HG02943 (cell line): ENCODE measurements around the gene ALDH3B2.
"Not testable (repeated sequence)": the region's sequence is repeated elsewhere in the genome, so short reads cannot be mapped to it uniquely, and the experiment has no call there.

Experiments used
- ATAC-seq: cut with Tn5 transposase; IDR thresholded peaks from one replicate; pipeline ENCODE4 v1.9.1; 2021; ENCODE audit warnings: mild to moderate bottlenecking, low read depth, moderate library complexity; ENCODE audit not compliant: unreplicated experiment

ALDH3B2 gene

DNA sequence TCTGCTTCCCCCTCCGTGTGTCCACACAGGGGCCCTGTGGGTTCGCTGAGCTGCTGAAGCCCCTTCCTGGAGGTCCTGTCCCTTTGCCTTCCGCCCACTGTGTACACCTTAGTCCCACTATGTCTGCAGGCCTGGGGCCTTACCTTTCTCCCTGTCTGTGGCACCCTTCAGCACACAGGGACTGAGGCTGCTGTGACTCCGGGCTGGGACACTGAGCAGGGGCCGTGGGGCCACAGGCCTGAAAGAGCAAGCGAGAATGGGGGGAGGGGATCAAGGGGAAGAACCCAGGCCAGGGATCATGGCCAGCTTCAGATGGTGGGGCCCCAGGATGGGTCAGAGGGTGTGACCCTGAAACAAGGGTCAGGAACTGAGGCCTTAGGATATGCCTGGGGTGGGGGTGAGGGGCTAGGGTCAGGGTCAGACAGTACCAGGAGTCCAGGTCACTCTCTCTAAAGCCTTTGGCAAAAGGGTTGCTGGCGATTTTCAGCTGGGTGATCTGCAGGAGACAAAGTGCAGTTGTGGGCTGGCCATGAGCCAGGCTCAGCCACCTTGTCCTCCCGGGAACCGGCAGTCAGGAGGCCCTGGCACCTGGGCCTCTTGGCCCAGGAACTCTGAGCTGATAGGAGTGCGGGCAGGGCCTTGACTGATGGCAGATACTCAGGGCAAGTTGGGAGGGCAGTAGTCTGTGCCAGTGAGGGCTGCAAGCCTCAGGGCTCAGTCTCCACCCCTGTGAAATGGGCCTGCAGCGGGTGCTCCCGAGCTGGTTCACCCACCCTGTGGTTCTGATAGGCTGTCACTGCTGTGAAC lies 42.0 kb downstream of the ALDH3B2 start:
- ATAC-seq = no peak

- no peak for ATAC-seq
Observed at GRCh38 chr11:67631853-67632174, 42.6 kb downstream of the ALDH3B2 start.

- ATAC-seq = no peak
Observed at GRCh38 chr11:67631411-67631810, 43.0 kb downstream of the ALDH3B2 start.

DNA sequence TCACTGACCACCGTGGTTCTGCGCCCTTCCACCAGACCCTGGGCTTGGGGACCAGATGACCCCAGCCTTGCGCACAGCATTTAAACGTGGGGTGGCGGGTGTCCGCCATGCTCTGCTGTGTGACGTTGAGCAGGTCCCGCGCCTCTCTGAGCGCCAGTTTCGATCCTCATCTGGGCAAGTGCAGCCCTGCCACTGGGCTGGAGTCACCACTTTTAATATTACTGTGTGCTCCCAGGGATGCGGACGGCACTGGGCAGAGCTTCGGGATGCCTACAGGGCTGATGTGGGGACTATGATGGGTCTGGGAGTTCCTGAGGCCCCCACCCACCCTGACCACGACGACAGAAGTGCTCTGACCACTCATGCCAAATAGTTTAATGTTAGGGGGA lies 43.5 kb downstream of the ALDH3B2 start:
- no peak for ATAC-seq

DNA sequence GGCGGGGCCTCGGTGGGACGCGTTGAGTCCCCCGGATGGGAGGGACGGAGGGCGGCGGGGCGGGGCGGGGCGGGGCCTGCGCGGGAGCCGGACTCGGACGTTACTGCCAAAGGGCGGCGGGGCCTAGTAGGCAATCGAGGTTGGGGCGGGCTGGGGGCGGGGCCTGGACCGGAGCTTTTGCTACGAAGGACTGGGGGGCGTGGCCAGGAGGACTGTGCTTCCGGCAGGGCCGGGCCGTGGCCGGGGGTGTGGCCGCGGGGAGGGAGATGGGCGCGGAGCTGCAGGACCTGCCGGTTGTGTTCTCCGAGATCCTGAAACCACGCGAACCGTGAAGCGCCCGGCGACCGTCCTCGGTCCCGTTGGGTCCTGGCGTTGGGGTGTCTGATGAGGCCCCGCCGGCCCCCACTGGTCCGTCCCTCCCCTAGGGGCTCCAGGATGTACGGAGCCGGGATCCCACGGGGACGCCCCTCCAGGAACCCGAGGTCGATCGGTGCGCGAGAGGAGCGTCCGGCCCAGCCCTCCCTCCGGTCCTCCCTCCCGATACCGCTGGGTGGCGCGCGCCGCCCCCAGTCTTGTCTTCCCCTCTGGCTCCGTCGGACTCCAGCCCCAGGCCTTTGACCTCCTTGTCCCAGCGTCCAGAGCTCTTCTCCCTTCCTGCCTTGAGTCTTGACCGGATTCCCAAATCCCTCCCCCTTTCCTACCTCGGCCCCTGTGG lies 44.0 kb downstream of the ALDH3B2 start:
- ATAC-seq = peak; percentile 52

DNA sequence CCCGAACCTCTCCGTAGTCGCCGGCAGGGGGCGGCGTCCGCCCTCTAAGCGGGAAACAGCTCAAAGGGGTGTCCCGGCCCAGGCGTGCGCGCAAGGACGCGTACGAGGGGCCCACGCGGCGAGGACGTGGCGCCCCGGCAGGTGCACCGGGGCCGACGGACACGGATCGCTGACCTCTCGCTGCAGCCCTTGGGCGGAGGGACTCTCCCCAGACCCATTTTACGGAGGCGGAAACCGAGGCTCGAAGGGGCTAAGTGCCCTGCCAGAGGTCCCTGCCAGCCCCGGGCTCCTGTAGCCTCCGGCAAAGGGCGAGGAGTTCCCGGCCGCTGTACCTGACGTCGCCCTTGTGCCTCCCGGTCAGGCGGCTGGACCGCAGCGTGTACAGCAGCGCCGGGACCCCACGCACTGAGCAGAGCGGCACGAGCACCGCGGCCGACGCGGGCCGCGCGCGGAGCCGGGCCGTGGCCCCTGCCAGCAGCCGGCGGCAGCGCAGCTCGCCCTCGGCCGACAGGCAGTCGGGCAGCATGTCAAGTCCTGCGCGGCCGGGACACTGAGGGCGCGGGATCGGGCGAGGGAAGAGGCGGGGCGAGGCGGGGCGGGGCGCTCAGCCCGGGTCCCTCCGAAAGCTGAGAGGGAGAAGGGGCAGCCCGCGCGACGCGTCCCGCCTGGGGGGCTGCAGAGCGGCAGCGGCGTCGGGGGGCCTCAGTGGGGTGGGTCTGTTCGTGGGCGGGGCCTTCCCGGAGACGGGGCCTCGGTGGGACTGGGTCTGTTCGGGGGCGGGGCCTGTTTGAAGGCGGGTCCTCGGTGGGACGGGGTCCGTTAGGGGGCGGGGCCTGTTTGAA lies 44.8 kb downstream of the ALDH3B2 start, which contains the start of gene NUDT8:
NUDT8 (minus strand) TSS at position 552 of the 842 bp plus-strand sequence; CDS start at position 526, 26 bp downstream.
- peak; percentile 45 for ATAC-seq

DNA sequence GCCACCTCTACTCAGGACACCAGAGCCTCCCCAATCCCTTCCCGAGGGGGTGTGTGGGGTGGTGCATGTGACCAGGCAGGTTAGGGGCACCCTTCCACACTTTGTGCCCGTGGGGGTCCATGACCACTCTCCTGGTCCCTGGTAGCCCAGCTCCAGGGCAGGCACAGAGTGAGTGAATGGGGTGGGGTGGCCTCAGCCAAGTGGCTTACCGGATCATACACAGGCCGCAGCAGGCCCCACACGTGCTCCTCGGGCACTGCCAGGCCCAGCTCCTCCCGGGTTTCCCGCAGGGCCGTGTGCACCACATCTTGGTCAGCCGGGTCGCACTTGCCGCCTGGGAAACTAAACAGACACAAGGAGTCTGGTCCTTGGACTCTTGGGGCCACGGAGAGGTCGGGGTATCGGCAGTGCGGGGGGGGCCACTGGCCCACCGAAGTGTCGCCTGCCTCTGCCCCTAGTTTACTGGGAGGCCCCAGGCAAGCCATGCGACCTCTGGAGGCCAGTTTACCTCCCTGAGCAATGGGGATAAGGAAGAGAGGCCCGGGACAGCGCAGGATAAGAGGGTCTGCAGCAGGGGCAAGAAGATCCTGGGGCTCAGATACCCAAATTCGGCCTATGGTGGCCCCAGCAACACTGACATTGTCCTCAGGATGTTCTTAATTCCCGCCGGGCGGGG lies 45.6 kb downstream of the ALDH3B2 start:
- no peak for ATAC-seq

- no peak for ATAC-seq
Observed at GRCh38 chr11:67627812-67628624, 46.4 kb downstream of the ALDH3B2 start.

DNA sequence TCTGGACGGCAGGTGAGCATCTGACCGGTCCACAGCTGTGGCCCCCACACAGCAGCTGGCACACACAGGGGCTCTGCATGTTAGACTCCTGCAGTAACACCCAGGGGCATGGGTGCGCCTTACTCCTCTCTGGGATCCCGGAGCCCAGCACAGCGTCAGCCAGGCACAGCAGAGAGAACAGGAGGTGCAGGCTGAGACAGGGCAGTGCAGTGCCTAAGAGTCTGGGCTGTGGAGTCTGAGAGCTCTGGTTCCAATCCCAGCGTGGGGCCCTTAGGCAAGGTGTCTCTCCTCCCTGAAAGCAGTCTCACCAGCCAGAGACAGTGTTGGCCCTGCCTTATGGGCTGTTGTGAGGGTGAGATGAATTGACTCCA lies 47.0 kb downstream of the ALDH3B2 start:
- ATAC-seq = no peak

DNA sequence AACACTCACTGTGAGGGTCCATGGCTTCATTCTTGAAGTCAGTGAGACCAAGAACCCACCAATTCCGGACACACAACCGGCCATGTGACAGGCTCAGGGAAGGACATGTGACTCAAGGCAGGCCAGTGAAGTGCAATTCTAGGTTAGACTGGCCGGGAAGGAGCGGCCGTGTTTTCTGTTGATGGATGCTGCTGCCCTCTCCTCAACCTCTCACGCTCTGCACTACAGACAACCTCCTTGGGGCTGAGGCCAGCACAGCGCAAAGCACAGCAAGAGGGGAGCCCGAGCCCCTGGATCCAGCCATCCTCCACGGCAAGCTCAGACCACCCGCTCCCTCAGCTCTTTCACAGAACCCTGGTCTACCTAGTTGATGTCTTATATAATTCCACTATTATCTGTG lies 47.5 kb downstream of the ALDH3B2 start:
- no peak for ATAC-seq

DNA sequence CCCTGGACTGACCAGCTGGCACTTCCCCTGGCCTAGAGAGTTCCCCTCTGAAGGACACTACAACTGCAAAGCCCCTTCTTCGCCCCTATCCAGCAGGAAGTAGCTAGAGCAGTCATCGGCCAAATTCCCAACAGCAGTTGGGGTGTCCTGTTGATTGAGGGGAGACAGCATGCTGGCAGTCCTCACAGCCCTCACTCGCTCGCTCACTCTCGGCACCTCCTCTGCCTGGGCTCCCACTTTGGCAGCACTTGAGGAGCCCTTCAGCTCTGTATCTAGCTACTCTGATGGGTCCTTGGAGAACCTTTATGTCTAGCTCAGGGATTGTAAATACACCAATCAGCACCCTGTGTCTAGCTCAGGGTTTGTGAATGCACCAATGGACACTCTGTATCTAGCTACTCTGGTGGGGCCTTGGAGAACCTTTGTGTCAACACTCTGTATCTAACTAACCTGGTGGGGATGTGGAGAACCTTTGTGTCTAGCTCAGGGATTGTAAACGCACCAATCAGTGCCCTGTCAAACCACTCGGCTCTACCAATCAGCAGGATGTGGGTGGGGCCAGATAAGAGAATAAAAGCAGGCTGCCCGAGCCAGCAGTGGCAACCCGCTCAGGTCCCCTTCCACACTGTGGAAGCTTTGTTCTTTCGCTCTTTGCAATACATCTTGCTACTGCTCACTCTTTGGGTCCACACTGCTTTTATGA lies 48.1 kb downstream of the ALDH3B2 start:
- not testable (repeated sequence) for ATAC-seq

- not testable (repeated sequence) for ATAC-seq
Observed at GRCh38 chr11:67623795-67624194, 50.6 kb downstream of the ALDH3B2 start.

DNA sequence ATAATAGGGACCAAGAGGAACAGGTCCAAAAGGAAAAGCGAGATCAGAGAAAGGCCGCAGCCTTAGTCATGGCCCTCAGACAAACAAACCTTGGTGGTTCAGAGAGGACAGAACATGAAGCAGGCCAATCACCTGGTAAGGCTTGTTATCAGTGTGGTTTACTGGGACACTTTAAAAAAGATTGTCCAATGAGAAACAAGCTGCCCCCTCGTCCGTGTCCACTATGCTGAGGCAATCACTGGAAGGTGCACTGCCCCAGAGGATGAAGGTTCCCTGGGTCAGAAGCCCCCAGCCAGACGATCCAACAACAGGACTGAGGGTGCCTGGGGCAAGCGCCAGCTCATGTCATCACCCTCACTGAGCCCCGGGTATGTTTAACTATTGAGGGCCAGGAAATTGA lies 51.5 kb downstream of the ALDH3B2 start:
- ATAC-seq = not testable (repeated sequence)

DNA sequence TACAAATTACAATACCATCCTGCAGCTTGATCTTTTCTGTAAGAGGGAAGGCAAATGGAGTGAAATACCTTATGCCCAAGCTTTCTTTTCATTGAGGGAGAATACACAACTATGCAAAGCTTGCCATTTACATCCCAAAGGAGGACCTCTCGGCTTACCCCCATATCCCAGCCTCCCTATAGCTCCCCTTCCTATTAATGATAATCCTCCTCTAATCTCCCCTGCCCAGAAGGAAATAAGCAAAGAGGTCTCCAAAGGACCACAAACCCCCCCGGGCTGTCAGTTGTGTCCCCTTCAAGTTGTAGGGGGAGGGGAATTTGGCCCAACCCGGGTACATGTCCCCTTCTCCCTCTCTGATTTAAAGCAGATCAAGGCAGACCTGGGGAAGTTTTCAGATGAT lies 52.5 kb downstream of the ALDH3B2 start:
- ATAC-seq = not testable (repeated sequence)

GRCh38 chr11:67620621-67621020 lies 53.8 kb downstream of the ALDH3B2 start:
- not testable (repeated sequence) for ATAC-seq

- not testable (repeated sequence) for ATAC-seq
Observed at GRCh38 chr11:67619683-67620618, 54.5 kb downstream of the ALDH3B2 start.

GRCh38 chr11:67618901-67619659 lies 55.3 kb downstream of the ALDH3B2 start:
- not testable (repeated sequence) for ATAC-seq
